Testis (tissue), 3 donors: ENCODE measurements around the gene ZNF280A. TPM values are rescaled to one million over a fixed set of nuclear protein-coding genes. Genes with fewer than 3 reads are reported as not detected.

Experiments
- DNase-seq: peaks from one replicate; pipeline ENCODE4 v3.0.0-alpha.2; 2019
- H3K27ac ChIP-seq, 2 donors: fragments of 200-600 bp; sonication (generic); one replicate each; pipeline ENCODE4 v1.5.1; 2019
- H3K27me3 ChIP-seq: fragments of 200-600 bp; sonication (generic); one replicate; pipeline ENCODE4 v1.5.1; 2019
- H3K36me3 ChIP-seq: fragments of 200-600 bp; sonication (generic); one replicate; pipeline ENCODE4 v1.5.1; 2017; ENCODE audit warnings: low read depth; ENCODE audit errors: missing control alignments
- H3K4me1 ChIP-seq: fragments of 200-600 bp; sonication (generic); one replicate; pipeline ENCODE4 v1.5.1; 2019
- H3K4me3 ChIP-seq, 2 donors: fragments of 200-600 bp; sonication (generic); one replicate each; pipeline ENCODE4 v1.5.1; 2017 to 2019
- H3K9me3 ChIP-seq: fragments of 200-600 bp; sonication (generic); one replicate; pipeline ENCODE4 v1.5.1; 2017
- CTCF ChIP-seq, 3 experiments: fragments of 450-650 bp in 2 of 3; fragments of 200-600 bp in 1 of 3; sonication (generic) in 1 of 3; IDR thresholded peaks; one replicate each; pipeline ENCODE4 v1.5.1; 2016 to 2019; ENCODE audit warnings: antibody characterized with exemption in 3 of 3, mild to moderate bottlenecking in 2 of 3, moderate library complexity in 1 of 3
- POLR2A ChIP-seq: fragments of 450-650 bp; IDR thresholded peaks from one replicate; pipeline ENCODE4 v1.6.1; 2017; ENCODE audit warnings: antibody characterized with exemption, mild to moderate bottlenecking, moderate library complexity
- WGBS, 2 donors: methylation state at CpG; one replicate each; pipeline ENCODE4 v1.1.5; 2018; 5-methylcytosine and 5-hydroxymethylcytosine counted together
- intact Hi-C: fragments of 100-400 bp; cut with DNase I; formaldehyde crosslinking; loops from one replicate; pipeline ENCODE4 v1.15.1; 2023; ENCODE audit warnings: low total_unique reads
- polyA plus RNA-seq: library from polyadenylated mRNA; stranded (reverse); fragments of 350-450 nt; fragmentation: Illumina TruSeq; extraction: RNeasy Lipid Tissue Mini Kit (QIAGEN cat#74804); gene quantifications from one replicate; pipeline ENCODE4 v1.2.3, GENCODE V29; 2014; ENCODE audit warnings: low read depth, low replicate concordance; ENCODE audit not compliant: insufficient read depth
- total RNA-seq, 2 donors: library from RNA; depleted of rRNA; stranded (reverse); fragments of >200 nt; gene quantifications; one replicate each; pipeline ENCODE4 v1.2.3, GENCODE V29; 2016

ZNF280A gene
- total and polyA plus RNA-seq, 3 donors from 2014 or later: 0.38 to 1.1 (median 0.43) TPM

- no peak for DNase-seq
- Histone ChIP-seq H3K36me3 (no peaks in the 10 kb centered on the region), H3K27ac (no peak overlapping the region), H3K9me3 (no peaks in the 10 kb centered on the region), H3K4me1 (no peaks in the 10 kb centered on the region), H3K27me3 (no peaks in the 10 kb centered on the region), H3K4me3 (no peak overlapping the region)
- 65 to 73% methylated on average over 1 of the region's 1 CpG for WGBS, 2 donors
- TF ChIP-seq POLR2A (no peak), CTCF (IDR thresholded peaks at IDR 0.05) (no peak)
- intact Hi-C loops: no loop called here
These were observed 28.8 kb upstream of the ZNF280A start for GRCh38 chr22:22548910-22549309.

GRCh38 chr22:22548317-22548716 is 28.2 kb upstream of the ZNF280A start:
- 76 to 77% methylated on average over 9 of the region's 9 CpGs for WGBS, 2 donors
- no peaks in the 10 kb centered on the region for H3K27me3 ChIP-seq
- TF ChIP-seq POLR2A (no peak), CTCF (IDR thresholded peaks at IDR 0.05) (no peak)
- intact Hi-C loops: no loop called here
- no peaks in the 10 kb centered on the region for H3K4me1 ChIP-seq
- H3K36me3 ChIP-seq: no peaks in the 10 kb centered on the region
- H3K9me3 ChIP-seq: no peaks in the 10 kb centered on the region
- H3K27ac ChIP-seq: no peak overlapping the region
- no peak overlapping the region for H3K4me3 ChIP-seq
- no peak for DNase-seq

- Histone ChIP-seq H3K27ac (no peak overlapping the region), H3K36me3 (no peaks in the 10 kb centered on the region), H3K4me1 (no peaks in the 10 kb centered on the region), H3K4me3 (no peak overlapping the region), H3K9me3 (no peaks in the 10 kb centered on the region), H3K27me3 (no peaks in the 10 kb centered on the region)
- intact Hi-C loops: no loop called here
- TF ChIP-seq POLR2A (no peak), CTCF (IDR thresholded peaks at IDR 0.05) (no peak)
- no peak for DNase-seq
- 59 to 63% methylated on average over 2 to 3 of the region's 3 CpGs for WGBS, 2 donors
These were observed 27.7 kb upstream of the ZNF280A start for GRCh38 chr22:22547692-22548300.

GRCh38 chr22:22547226-22547625 is 27.2 kb upstream of the ZNF280A start:
- intact Hi-C loops: no loop called here
- 85 to 89% methylated on average over 3 of the region's 3 CpGs for WGBS, 2 donors

More at GRCh38 chr22:22547226-22547625, 27.2 kb upstream of the ZNF280A start:
- DNase-seq: no peak
- no peaks in the 10 kb centered on the region for H3K4me1 ChIP-seq
- H3K36me3 ChIP-seq: no peaks in the 10 kb centered on the region
- no peak for TF ChIP-seq CTCF (IDR thresholded peaks at IDR 0.05)
- no peak for TF ChIP-seq POLR2A
- no peaks in the 10 kb centered on the region for H3K27me3 ChIP-seq
- no peak overlapping the region for H3K4me3 ChIP-seq
- no peaks in the 10 kb centered on the region for H3K9me3 ChIP-seq
- no peak overlapping the region for H3K27ac ChIP-seq
